Activated CD4-positive, alpha-beta T cell treated with anti-CD3 and anti-CD28 coated beads, Interleukin-2, amount 50 U/mL, for 48 hours (primary cell): ENCODE results near the gene NANS.
"Not testable (repeated sequence)": the region's sequence is repeated elsewhere in the genome, so short reads cannot be mapped to it uniquely, and the experiment has no call there.

Experiments used
- DNase-seq, 2 experiments: peaks; one replicate each; pipeline ENCODE4 v3.0.0-alpha.2; 2020

Gene NANS, protein sequence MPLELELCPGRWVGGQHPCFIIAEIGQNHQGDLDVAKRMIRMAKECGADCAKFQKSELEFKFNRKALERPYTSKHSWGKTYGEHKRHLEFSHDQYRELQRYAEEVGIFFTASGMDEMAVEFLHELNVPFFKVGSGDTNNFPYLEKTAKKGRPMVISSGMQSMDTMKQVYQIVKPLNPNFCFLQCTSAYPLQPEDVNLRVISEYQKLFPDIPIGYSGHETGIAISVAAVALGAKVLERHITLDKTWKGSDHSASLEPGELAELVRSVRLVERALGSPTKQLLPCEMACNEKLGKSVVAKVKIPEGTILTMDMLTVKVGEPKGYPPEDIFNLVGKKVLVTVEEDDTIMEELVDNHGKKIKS

DNA sequence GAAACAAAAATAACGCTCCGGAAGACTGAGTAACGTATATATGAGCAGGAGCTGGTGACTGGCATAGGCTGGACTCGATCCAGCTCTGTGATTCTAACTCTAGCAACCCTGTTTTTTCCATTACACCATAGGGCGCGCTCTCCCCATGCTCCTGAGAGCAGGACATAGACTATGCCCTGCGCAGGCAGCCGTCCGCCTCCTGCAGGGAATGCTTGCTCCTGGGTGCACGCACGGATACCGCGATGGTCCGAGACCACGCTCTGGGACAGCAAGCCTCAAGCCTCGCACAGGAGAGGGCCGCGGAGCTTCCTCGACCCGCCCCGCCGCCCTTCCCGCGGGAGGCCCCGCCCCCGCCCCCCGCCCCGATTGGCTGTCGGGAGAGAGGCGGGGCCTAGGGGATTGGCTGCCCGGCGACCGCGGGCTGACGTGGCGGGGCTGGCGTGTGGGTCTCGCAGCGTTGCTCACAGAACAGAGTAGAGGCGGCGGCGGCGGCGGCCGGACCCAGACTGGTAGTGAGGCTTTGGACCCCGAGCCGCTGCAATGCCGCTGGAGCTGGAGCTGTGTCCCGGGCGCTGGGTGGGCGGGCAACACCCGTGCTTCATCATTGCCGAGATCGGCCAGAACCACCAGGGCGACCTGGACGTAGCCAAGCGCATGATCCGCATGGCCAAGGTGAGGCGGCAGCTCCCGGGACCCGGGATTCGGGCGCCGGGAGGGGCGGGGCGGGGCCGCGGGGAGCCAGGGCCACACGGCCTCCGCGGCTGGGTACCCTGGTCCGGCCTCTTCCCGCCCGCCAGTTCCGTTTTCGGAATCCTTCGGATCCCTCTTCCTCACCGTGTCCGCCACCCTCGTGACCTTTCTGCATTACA, at the start of gene NANS:
Gene NANS (plus strand): TSS at position 464 of the 869 bp plus-strand sequence. CDS start 77 bp downstream, at position 541.
- peak; percentile 93 to 94 for DNase-seq

DNA sequence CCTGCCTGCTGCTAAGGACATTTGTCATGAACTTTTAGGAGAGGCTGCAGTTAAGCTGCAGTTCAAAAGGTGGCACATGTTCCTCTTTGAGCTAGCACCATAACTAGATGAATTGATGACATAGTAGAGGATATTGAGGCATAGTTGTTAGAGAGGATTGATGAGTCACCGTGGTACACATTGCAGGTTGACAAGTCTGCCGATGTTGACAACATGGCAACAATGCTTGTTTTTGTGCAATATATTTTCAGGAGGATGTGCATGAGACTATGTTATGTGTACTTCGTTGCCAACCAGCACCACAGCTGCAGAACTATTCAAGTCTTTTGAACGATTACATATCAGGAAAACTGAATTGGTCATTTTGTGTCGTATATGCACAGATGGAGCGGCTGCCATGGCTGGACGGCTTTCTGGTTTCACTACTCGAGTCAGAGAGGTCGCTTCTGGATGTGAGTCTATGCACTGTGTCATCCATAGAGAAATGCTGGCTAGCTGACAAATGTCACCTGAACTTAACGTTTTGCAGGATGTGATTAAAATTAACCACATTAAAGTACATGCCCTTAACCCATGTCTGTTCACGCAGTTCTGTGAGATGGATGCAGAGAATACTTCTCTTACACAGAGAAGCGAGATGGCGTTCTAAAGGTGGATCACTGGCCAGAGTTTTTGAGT, 49.1 kb upstream of the NANS start:
- DNase-seq, result no peak

DNA sequence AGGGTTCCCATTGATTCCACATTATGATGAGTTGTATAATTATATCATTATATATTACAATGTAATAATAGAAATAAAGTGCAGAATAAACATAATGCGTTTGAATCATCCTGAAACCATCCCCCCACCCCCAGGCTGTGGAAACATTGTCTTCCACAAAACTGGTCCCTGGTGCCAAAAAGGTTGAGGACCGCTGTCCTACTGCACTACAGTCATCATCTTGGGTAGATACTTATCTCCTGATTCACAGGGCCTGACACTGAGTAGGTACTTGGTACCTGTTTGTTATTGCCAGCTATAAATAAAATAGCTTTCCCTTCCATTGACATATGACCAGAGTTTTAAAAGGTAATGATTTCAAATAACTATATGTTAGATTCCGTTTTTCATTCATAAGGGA, 47.8 kb upstream of the NANS start:
- DNase-seq, result no peak

GRCh38 chr9:98009437-98009836, 47.1 kb upstream of the NANS start:
- no peak for DNase-seq

- DNase-seq, result no peak
Measured at GRCh38 chr9:98009936-98010335, 46.6 kb upstream of the NANS start.

DNA sequence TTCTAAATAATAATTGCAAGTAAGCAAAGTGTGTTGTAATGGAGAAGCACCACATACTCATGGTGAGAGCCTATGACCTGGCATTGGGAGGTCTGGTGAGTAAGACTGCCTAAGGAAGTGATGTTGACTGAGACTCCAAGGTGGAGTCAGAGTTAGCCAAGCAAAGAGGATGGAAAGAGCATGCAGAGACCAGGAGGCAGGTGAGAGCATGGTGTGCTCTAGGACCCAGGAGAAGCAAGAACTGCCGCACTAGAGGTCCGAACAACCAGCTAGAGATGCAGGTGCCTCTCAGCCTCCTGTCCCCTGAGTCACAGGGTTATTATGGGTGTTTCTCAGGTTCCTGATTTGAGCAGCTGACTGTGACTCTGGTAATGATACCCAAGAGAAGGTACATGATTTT, 46.1 kb upstream of the NANS start:
- no peak for DNase-seq

DNA sequence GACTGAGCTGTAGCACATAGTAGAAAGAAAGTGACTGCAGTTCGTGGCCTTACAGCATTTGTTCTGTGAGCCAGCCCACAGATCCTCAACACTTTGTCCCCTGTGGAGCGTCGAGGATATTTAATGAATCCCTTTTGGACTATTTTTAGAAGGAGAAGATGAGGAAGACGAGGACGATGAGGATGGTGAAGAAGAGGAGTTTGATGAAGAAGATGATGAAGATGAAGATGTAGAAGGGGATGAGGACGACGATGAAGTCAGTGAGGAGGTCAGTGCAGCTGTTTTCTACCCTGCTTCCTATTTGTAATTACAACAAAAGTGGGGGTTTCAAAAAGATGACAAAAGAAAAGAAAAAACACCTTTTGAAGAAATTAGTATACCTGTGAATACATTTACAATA, 45.4 kb upstream of the NANS start:
- no peak for DNase-seq

- no peak for DNase-seq
Measured at GRCh38 chr9:98016137-98016680, 40.3 kb upstream of the NANS start.

DNA sequence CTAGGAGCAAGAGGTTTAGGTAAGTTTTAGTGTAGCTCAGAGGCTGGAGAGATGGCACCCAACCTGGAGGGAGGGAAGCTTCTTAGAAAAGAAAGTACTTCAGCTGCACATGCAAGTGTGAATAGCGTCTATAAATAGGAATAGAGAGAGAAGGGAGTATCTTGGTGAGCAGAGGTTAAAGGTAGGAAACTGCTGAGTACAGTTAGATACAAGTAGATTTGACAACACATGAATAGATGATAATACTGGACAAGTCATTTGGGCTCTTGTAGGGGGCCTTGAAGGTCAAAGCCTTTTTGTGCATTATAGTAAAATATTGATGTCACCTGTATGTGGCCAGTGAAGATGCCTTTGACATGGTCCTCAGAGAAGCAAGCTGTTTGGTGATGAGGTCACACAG, 39.2 kb upstream of the NANS start:
- DNase-seq, result no peak

DNA sequence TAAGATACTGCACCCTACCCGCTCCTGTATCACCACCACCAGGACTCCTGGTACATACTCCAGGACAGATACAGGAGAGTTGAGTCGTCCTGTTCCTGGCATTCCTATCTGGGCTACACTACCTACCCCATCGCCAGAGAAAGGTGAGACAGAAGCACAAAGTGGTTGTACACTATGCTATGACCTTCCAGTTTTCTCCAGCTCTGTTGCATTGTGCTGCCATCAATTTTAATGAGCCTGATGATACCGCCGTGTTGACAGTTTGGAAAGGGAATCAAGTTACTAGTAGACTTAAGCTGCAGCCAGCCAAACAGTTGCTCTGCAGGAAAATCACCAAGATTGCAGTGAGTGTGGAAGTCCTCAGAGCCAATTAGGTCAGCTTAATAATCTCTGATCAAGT, 38.2 kb upstream of the NANS start:
- DNase-seq, result no peak

DNA sequence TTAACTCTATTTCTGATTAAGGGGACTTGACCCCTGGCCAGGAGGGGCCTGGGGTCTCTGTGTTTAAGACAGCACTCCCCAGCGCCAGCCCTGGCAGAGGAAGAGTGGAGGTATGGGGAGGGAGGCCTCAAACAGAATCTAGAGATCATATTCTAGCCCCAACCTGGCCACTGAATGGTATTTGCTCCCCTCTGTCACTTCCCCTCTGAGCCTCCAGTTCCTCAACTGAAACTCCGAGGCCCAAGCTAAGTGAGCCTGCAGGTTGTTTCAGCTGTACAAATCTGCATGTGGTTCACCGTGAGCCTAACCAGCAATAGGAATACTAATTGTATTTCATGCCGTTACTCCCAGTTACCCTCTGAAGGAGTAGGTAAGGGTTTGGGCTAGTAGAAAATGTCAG, 37.4 kb upstream of the NANS start:
- no peak for DNase-seq

DNA sequence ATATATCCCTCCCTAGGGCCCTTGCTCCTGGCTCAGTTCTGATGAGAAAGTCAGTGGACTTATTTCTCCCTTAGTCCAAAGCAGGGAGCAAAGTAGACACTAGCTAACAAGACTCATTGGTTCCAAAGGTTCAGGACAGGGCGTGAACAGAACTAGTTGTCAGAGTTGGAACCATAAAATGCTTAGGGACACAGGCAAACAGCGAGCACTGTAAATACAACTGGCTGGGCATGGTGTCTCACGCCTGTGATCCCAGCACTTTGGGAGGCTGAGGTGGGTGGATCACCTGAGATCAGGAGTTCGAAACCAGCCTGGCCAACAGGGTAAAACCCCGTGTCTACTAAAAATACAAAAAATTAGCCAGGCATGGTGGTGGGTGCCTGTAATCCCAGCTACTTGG, 36.7 kb upstream of the NANS start:
- DNase-seq, result not testable (repeated sequence)

DNA sequence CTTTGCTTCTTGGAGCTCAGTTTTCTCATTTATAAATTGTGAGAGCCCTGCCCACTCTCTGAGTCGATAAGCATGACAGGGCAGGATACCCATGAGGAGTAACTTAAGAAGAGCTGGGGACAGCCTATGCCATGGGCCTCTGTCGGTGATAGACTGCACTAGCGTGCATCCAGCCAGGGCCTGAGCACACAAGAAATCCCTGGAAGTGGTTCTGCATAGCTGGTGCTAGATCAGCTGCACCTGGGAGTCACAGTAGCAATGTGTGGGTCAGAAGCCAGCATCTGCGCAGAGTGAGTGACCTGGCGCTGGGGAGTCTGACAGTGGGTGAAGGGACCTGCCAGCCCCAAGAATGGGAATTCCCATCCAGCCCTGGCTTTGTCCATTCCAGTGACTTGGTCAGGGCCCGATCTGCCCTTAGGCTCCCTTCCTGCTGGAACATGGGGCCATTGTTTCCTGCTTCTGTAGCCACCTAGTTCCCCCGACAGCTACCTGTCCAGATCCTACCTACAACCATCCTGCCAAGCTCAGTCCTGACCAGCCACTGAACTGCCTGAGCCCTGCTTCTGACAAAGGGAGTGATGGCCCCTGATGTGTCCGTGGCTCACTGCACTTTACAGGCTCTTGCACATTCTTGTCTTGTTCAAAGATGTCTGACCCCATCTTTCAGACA, 35.9 kb upstream of the NANS start:
- no peak for DNase-seq

- DNase-seq, result no peak
Measured at GRCh38 chr9:98021306-98022040, 35.1 kb upstream of the NANS start.

- no peak for DNase-seq
Measured at GRCh38 chr9:98022447-98022846, 34.1 kb upstream of the NANS start.

DNA sequence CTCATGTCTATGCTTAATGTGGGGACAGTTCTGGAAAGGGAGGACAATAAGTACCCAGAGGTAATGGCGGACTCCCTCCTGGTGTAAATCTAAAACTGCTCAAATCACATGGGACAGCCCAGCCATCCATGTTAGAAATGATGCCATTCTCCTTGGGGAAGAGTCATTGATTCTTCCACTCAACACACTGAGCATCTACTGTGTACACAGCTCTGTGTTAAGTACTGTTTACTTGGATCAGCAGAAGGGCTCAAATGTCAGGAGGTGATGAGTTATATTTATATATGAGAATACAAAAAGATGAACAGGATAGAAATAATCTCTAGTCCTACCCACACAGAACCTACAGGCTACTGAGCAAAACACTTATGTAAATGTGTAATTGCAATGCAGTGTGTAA, 31.8 kb upstream of the NANS start:
- DNase-seq, result no peak

DNA sequence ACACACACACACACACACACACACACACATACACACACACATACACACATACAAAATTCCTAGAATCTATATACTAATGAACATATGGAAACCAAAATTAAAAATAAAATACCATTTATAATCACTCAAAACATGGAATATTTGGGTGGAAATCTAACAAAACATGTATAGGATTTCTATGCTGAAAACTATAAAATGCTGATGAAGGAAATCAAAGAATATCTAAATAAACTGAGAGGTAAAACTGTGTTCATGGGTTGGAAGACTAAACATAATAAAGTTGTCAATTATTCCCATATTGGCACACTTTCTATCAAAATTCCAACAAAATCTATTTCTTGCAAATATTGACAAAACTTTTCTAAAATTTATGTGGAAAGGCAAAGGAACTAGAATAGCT, 25.4 kb upstream of the NANS start:
- DNase-seq, result no peak

DNA sequence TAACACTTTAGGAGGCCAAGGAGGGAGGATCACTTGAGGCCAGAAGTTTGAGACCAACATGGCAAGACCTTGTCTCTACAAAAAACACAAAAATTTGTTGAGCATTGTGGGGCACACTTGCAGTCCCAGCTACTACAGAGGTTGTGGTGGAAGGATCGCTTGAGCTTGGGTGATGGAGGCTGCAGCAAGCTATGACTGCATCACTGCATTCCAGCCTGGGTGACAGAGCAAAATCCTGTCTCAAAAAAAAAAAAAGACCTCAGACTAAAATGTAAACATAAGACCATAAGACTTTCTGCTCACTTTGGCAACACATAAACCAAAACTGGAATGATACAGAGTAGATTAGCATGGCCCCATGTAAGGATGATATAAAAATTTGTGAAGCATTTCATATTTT, 24.6 kb upstream of the NANS start:
- no peak for DNase-seq

DNA sequence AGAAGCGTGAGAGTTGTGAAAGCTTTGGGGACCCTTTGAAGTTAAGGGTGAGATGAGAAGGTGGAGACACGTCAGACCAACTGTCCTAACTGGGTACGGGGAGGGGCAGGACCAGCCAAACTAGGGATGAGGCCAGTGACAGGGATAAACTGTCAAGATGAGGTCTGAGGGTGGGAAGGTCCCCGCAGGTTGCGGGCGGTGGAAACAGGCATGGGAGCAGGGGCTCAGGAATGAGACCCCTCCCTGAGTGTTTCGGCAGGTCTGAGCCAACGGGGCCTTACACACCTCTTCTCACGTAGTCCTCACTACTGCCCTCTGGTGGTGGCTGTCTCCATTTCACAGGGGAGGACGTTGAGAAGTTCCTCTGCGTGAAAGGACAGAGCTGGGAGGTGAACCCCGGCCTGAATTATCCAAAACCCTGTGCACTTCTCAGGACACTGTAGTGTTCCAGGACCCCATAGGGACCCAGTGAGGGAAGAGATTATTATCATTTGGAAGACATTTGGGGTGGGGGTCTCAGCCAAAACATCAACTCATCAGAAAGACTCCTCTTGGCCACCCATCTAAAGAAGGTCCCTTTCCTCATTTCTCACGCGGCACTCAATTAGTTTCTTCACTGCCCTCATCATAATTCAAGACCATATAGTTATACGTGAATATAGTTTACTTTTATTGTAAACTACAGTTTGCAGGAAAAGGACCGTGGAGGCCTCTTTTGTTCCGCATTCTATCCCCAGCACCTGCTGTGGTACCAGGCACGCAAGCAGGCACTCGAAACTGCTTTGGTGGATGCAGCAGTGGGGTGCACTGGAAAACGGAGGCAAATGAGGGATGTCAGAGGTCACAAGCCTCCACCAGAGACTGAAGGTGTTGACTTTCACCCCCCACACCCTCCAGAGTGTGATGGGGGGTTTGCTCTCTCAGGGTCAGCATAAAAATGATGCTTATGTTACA, 21.7 kb upstream of the NANS start:
- peak; percentile 96 for DNase-seq

DNA sequence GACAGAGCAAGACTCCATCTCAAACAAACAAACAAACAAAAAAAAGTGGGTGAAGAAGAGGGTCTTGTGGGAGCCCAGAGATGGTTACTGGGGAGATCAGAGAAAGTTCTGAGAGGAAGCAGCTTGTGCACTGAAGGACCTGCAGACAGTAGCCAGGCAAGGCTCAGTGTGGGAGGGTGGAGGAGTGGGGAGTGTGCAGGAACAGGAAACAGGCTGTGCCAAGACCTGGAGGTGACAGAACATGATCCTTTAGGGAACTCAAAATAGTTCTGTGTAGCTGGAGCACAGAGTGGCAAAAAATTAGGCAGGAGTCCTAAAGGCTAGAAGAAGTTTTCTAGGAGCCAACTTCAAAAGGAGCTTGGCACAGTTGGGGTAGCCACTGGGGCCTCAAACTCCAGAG, 19.2 kb upstream of the NANS start:
- DNase-seq, result no peak

GRCh38 chr9:98038958-98039357, 17.6 kb upstream of the NANS start:
- no peak for DNase-seq
